ENCODE measurements around the gene TCL1B.

Gene TCL1B

DNA sequence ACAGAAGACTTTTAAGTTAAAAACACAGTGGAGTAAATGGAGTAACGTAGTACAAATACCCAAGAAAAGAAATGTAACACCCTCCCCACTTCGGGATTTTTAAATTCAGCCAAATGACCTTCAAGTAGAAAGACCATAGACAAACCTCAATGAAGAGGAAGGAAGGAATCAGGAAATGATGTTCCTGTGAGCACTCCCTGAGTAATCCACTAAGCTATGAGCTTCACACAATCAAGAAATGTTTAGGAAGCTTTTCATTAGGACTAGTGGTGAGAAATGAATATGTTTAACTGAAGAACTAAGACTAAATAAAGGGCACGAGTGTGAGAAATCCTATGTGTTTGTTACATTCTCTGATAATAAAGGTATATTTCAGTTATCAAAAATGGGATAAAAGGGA, 17.6 kb downstream of the TCL1B start (continued):
- TF ChIP-seq, protein P1, sequence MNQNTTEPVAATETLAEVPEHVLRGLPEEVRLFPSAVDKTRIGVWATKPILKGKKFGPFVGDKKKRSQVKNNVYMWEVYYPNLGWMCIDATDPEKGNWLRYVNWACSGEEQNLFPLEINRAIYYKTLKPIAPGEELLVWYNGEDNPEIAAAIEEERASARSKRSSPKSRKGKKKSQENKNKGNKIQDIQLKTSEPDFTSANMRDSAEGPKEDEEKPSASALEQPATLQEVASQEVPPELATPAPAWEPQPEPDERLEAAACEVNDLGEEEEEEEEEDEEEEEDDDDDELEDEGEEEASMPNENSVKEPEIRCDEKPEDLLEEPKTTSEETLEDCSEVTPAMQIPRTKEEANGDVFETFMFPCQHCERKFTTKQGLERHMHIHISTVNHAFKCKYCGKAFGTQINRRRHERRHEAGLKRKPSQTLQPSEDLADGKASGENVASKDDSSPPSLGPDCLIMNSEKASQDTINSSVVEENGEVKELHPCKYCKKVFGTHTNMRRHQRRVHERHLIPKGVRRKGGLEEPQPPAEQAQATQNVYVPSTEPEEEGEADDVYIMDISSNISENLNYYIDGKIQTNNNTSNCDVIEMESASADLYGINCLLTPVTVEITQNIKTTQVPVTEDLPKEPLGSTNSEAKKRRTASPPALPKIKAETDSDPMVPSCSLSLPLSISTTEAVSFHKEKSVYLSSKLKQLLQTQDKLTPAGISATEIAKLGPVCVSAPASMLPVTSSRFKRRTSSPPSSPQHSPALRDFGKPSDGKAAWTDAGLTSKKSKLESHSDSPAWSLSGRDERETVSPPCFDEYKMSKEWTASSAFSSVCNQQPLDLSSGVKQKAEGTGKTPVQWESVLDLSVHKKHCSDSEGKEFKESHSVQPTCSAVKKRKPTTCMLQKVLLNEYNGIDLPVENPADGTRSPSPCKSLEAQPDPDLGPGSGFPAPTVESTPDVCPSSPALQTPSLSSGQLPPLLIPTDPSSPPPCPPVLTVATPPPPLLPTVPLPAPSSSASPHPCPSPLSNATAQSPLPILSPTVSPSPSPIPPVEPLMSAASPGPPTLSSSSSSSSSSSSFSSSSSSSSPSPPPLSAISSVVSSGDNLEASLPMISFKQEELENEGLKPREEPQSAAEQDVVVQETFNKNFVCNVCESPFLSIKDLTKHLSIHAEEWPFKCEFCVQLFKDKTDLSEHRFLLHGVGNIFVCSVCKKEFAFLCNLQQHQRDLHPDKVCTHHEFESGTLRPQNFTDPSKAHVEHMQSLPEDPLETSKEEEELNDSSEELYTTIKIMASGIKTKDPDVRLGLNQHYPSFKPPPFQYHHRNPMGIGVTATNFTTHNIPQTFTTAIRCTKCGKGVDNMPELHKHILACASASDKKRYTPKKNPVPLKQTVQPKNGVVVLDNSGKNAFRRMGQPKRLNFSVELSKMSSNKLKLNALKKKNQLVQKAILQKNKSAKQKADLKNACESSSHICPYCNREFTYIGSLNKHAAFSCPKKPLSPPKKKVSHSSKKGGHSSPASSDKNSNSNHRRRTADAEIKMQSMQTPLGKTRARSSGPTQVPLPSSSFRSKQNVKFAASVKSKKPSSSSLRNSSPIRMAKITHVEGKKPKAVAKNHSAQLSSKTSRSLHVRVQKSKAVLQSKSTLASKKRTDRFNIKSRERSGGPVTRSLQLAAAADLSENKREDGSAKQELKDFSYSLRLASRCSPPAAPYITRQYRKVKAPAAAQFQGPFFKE (tag by site-specific recombination; IDR thresholded peaks at IDR 0.05; ENCODE audit: borderline replicate concordance) = no peak

DNA sequence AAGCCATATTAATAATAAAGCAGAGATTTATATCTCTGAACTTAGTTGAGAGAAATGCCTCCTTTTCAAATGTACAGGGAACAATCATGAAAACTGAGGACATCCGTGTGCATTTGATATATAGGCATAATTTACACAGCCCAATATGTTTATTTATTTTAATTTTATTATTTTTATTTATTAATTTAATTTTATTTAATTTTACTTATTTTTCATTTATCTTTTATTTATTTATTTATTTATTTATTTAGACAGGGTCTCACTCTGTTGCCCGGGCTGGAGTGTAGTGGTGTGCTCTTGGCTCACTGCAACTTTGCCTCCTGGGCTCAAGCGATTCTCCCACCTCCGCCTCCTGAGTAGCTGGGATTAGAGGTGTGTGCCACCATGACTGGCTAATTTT, 19.3 kb downstream of the TCL1B start:
- Histone ChIP-seq H3K4me3 (ENCODE audit: low read depth, low read length) (no peak overlapping the region), H3K27ac (ENCODE audit: extremely low read depth, low read depth, low read length) (no peak overlapping the region), H3K9me3 (ENCODE audit: control insufficient read depth, insufficient read depth, low read depth, low read length) (no peaks in the 10 kb centered on the region), H3K36me3 (ENCODE audit: control insufficient read depth in 2 of 2, insufficient read depth in 1 of 2, low read length in 2 of 2) (no peaks in the 10 kb centered on the region), H3K4me1 (ENCODE audit: control insufficient read depth, insufficient read depth, low read length) (peaks cover 10% of the 10 kb centered on the region)
- TF ChIP-seq, protein P2, sequence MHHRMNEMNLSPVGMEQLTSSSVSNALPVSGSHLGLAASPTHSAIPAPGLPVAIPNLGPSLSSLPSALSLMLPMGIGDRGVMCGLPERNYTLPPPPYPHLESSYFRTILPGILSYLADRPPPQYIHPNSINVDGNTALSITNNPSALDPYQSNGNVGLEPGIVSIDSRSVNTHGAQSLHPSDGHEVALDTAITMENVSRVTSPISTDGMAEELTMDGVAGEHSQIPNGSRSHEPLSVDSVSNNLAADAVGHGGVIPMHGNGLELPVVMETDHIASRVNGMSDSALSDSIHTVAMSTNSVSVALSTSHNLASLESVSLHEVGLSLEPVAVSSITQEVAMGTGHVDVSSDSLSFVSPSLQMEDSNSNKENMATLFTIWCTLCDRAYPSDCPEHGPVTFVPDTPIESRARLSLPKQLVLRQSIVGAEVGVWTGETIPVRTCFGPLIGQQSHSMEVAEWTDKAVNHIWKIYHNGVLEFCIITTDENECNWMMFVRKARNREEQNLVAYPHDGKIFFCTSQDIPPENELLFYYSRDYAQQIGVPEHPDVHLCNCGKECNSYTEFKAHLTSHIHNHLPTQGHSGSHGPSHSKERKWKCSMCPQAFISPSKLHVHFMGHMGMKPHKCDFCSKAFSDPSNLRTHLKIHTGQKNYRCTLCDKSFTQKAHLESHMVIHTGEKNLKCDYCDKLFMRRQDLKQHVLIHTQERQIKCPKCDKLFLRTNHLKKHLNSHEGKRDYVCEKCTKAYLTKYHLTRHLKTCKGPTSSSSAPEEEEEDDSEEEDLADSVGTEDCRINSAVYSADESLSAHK (tag by site-specific recombination; IDR thresholded peaks at IDR 0.05) = no peak
- TF ChIP-seq REPIN1 (tag by site-specific recombination; IDR thresholded peaks at IDR 0.05; ENCODE audit: low read depth) (no peak), ZNF48 (tag by site-specific recombination; IDR thresholded peaks at IDR 0.05) (no peak)
- ChIA-PET POLR2A (no interaction called here), CTCF (no interaction called here)

DNA sequence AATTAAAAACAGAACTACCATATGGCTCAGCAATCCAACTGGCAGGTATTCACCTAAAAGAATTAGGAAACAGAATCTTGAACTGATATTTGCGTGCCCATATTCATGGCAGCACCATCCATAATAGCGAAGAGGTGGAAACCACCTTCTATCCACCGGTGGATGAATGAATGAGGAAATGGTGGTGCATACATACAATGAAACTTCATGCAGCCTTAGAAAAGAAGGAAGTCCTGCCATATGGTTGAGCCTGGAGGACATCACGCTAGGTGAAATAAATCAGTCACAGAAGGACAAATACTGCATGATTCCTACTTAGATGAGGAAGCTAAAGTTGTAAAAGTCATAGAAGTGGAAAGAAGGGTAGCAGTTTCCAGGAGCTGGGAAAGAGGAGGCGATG, 21.1 kb downstream of the TCL1B start:
- Histone ChIP-seq H3K36me3 (ENCODE audit: control insufficient read depth in 2 of 2, insufficient read depth in 1 of 2, low read length in 2 of 2) (no peaks in the 10 kb centered on the region), H3K4me1 (ENCODE audit: control insufficient read depth, insufficient read depth, low read length) (no peaks in the 10 kb centered on the region; the same call in 1 of the 2 replicates), H3K27ac (ENCODE audit: extremely low read depth, low read depth, low read length) (no peak overlapping the region), H3K9me3 (ENCODE audit: control insufficient read depth, insufficient read depth, low read depth, low read length) (no peaks in the 10 kb centered on the region), H3K4me3 (ENCODE audit: low read depth, low read length) (no peak overlapping the region)
- ChIA-PET POLR2A (no interaction called here), CTCF (interaction anchor here (0.6 kb wide), 1 partner anchor 42 kb away, joined by 4 read pairs; no protein-coding TSS in a partner anchor)
- TF ChIP-seq BCL11B (tag by site-specific recombination; IDR thresholded peaks at IDR 0.05; ENCODE audit: low read depth) = no peak
- TF ChIP-seq HOXA7 (CRISPR knock-in tag; IDR thresholded peaks at IDR 0.05; ENCODE audit: borderline replicate concordance) = no peak
- no peak for TF ChIP-seq ZNF37A (tag by site-specific recombination; IDR thresholded peaks at IDR 0.05)
- no peak for TF ChIP-seq ZNF521 (tag by site-specific recombination; IDR thresholded peaks at IDR 0.05)
- no peak for TF ChIP-seq ZNF366 (tag by site-specific recombination; conservative IDR thresholded peaks at IDR 0.05)
- no peak for TF ChIP-seq KLF1 (tag by site-specific recombination; IDR thresholded peaks at IDR 0.05)
- no peak for TF ChIP-seq ZBTB20 (tag by site-specific recombination; IDR thresholded peaks at IDR 0.05)
- TF ChIP-seq ZFP3 (tag by site-specific recombination; IDR thresholded peaks at IDR 0.05; ENCODE audit: low read depth) = no peak
- no peak for TF ChIP-seq ZNF549 (tag by site-specific recombination; IDR thresholded peaks at IDR 0.05)
